Neuronal stem cell (in vitro differentiated cells): ENCODE results near the gene TTC33. TPM values are rescaled to one million over a fixed set of nuclear protein-coding genes. Genes with fewer than 3 reads are reported as not detected.

Experiments
- small RNA-seq: library from polyadenylated mRNA; stranded (forward); fragments of <200 nt; extraction: miRNeasy Mini kit (QIAGEN cat#:217004); gene quantifications from one replicate; pipeline ENCODE3, GENCODE V24; 2013; ENCODE audit not compliant: insufficient read depth

TTC33 gene

Small RNA genes within 50 kb of the gene (small RNA-seq; reads per million reads assigned to genes)
- gene RF00092 (not detected), gene RF00191 (not detected)
